K562 (cell line): ENCODE results near the gene COASY. TPM values are rescaled to one million over a fixed set of nuclear protein-coding genes. Genes with fewer than 3 reads are reported as not detected.

ENCODE experiments used
- C11orf30 ChIP-seq: fragments of 450-650 bp; IDR thresholded peaks from 2 replicates; pipeline ENCODE4 v1.6.1; 2016; ENCODE audit warnings: low read depth, mild to moderate bottlenecking
- CREB3 ChIP-seq: fragments of 450-650 bp; conservative IDR thresholded peaks from 2 replicates; pipeline ENCODE4 v1.6.1; 2016; ENCODE audit warnings: missing genetic modification characterization, low read depth, mild to moderate bottlenecking, missing compliant biosample characterization, moderate library complexity
- ELF2 ChIP-seq: fragments of 250-450 bp; sonication (Bioruptor Pico); IDR thresholded peaks from 2 replicates; pipeline ENCODE4 v1.5.0; 2021; ENCODE audit warnings: mild to moderate bottlenecking
- GATAD2A ChIP-seq: fragments of 450-650 bp; IDR thresholded peaks from 2 replicates; pipeline ENCODE4 v1.6.1; 2017
- HDAC2 ChIP-seq: fragments of 450-650 bp; IDR thresholded peaks from 2 replicates; pipeline ENCODE4 v1.6.1; 2016; ENCODE audit warnings: mild to moderate bottlenecking
- HLTF ChIP-seq: fragments of 450-650 bp; IDR thresholded peaks from 2 replicates; pipeline ENCODE4 v1.6.1; 2016
- MLLT1 ChIP-seq, 2 experiments: fragments of 450-650 bp; IDR thresholded peaks; 2 replicates each; pipeline ENCODE4 v1.6.1; 2016
- PRDM10 ChIP-seq: fragments of 450-650 bp; IDR thresholded peaks from 2 replicates; pipeline ENCODE4 v1.6.1; 2018; ENCODE audit not compliant: partially characterized antibody
- RB1 ChIP-seq: fragments of 450-650 bp; IDR thresholded peaks from 2 replicates; pipeline ENCODE4 v1.6.1; 2017; ENCODE audit warnings: low read depth, mild to moderate bottlenecking
- SMARCE1 ChIP-seq: fragments of 450-650 bp; IDR thresholded peaks from 2 replicates; pipeline ENCODE4 v1.7.1; 2016; ENCODE audit warnings: mild to moderate bottlenecking
- TEAD2 ChIP-seq: fragments of 450-650 bp; IDR thresholded peaks from 2 replicates; pipeline ENCODE4 v1.6.1; 2016; ENCODE audit warnings: missing genetic modification characterization, control low read depth, missing compliant biosample characterization
- ZNF23 ChIP-seq: fragments of 250-450 bp; sonication (Bioruptor Pico); IDR thresholded peaks from 2 replicates; pipeline ENCODE4 v1.4.0; 2020; ENCODE audit warnings: mild to moderate bottlenecking
- ZNF408 ChIP-seq: fragments of 250-450 bp; sonication (Bioruptor Pico); IDR thresholded peaks from 2 replicates; pipeline ENCODE4 v1.4.0; 2020; ENCODE audit warnings: low read depth, mild to moderate bottlenecking, moderate library complexity
- ZNF584 ChIP-seq: fragments of 200-800 bp; sonication (Bioruptor generic); IDR thresholded peaks from 2 replicates; pipeline ENCODE4 v1.6.1; 2016; ENCODE audit warnings: low read depth, mild to moderate bottlenecking, missing genetic modification characterization, missing compliant biosample characterization
- polyA plus RNA-seq, 8 experiments: library from polyadenylated mRNA; depleted of rRNA in 4 of 8; stranded (reverse) in 5 of 8; unstranded in 3 of 8; fragments of >200 nt; fragmentation: Nextera tagmentation in 2 of 8; fragmentation: Illumina TruSeq in 1 of 8; extraction: Ambion mirVana in 2 of 8; extraction: Trizol in 1 of 8; gene quantifications; 2 replicates each; pipeline versions ENCODE4 v1.2.1 to v1.2.3, GENCODE V29; 2011 to 2014; ENCODE audit warnings: inconsistent platforms in 1 of 8, missing spikeins in 1 of 8
- total RNA-seq, 7 experiments: library from RNA; depleted of rRNA in 6 of 7; stranded (reverse); fragments of >200 nt in 6 of 7; fragmentation: Illumina TruSeq in 2 of 7; extraction: Trizol in 2 of 7; gene quantifications; 2 replicates each; pipeline versions ENCODE4 v1.2.1 to v1.2.3, GENCODE V29; 2011 to 2021; ENCODE audit warnings: low replicate concordance in 1 of 7
- TF ChIP-seq, protein P1 (sequence below): sonication (generic); formaldehyde crosslinking; IDR thresholded peaks from 2 replicates; pipeline ENCODE4 v1.8.1; 2023; ENCODE audit warnings: mild to moderate bottlenecking, missing genetic modification reagents
- TF ChIP-seq, protein P2 (sequence below): fragments of 250-450 bp; sonication (Bioruptor Pico); IDR thresholded peaks from 2 replicates; pipeline ENCODE4 v1.5.1; 2021; ENCODE audit warnings: mild to moderate bottlenecking

The COASY gene
- total and polyA plus RNA-seq, 9 of the 15 experiments (the other 6 are each of a cell fraction or from before 2014, with no cell fraction given) = 25.4 to 175 (median 62.3) TPM

- TF ChIP-seq TEAD2 (tag) = no peak
- TF ChIP-seq, protein P1, sequence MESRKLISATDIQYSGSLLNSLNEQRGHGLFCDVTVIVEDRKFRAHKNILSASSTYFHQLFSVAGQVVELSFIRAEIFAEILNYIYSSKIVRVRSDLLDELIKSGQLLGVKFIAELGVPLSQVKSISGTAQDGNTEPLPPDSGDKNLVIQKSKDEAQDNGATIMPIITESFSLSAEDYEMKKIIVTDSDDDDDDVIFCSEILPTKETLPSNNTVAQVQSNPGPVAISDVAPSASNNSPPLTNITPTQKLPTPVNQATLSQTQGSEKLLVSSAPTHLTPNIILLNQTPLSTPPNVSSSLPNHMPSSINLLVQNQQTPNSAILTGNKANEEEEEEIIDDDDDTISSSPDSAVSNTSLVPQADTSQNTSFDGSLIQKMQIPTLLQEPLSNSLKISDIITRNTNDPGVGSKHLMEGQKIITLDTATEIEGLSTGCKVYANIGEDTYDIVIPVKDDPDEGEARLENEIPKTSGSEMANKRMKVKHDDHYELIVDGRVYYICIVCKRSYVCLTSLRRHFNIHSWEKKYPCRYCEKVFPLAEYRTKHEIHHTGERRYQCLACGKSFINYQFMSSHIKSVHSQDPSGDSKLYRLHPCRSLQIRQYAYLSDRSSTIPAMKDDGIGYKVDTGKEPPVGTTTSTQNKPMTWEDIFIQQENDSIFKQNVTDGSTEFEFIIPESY (CRISPR knock-in tag) = no peak
- no peak for TF ChIP-seq ZNF584 (CRISPR knock-in tag)
- no peak for TF ChIP-seq ZNF408 (CRISPR knock-in tag)
- TF ChIP-seq MLLT1 (IDR thresholded peaks at IDR 0.05) = 0 out of 4 replicates have a peak, but pooled peaks of 1 of the 2 experiments have one; percentile 47
- TF ChIP-seq C11orf30 = 0 out of 2 replicates have a peak, but pooled peaks have one; percentile 41
- 0 out of 2 replicates have a peak, but pooled peaks have one; percentile 28 for TF ChIP-seq HLTF
- TF ChIP-seq ELF2 (CRISPR knock-in tag) = peak; percentile 83
- TF ChIP-seq PRDM10 = peak; percentile 49
- peak; percentile 65; the same call in 1 of the 2 replicates for TF ChIP-seq GATAD2A
- TF ChIP-seq ZNF23 (CRISPR knock-in tag) = no peak
- TF ChIP-seq CREB3 = no peak
- TF ChIP-seq RB1 = 0 out of 2 replicates have a peak, but pooled peaks have one; percentile 34
- TF ChIP-seq SMARCE1 = no peak
- TF ChIP-seq HDAC2 = peak; percentile 14; the same call in 1 of the 2 replicates
- TF ChIP-seq, protein P2, sequence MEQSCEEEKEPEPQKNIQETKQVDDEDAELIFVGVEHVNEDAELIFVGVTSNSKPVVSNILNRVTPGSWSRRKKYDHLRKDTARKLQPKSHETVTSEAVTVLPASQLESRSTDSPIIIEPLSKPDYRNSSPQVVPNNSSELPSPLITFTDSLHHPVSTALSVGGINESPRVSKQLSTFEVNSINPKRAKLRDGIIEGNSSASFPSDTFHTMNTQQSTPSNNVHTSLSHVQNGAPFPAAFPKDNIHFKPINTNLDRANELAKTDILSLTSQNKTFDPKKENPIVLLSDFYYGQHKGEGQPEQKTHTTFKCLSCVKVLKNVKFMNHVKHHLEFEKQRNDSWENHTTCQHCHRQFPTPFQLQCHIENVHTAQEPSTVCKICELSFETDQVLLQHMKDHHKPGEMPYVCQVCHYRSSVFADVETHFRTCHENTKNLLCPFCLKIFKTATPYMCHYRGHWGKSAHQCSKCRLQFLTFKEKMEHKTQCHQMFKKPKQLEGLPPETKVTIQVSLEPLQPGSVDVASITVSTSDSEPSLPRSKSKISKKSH (CRISPR knock-in tag) = no peak
These were observed 7.5 kb upstream of the COASY start (continued) for GRCh38 chr17:42554250-42555121.
